HG02970 (cell line): Measurements from ENCODE around the gene FASLG.

Experiments used
- ATAC-seq: cut with Tn5 transposase; IDR thresholded peaks from one replicate; pipeline ENCODE4 v1.9.1; 2021; ENCODE audit warnings: mild to moderate bottlenecking, moderate library complexity, moderate number of reproducible peaks; ENCODE audit not compliant: unreplicated experiment, low FRiP score

Gene FASLG

DNA sequence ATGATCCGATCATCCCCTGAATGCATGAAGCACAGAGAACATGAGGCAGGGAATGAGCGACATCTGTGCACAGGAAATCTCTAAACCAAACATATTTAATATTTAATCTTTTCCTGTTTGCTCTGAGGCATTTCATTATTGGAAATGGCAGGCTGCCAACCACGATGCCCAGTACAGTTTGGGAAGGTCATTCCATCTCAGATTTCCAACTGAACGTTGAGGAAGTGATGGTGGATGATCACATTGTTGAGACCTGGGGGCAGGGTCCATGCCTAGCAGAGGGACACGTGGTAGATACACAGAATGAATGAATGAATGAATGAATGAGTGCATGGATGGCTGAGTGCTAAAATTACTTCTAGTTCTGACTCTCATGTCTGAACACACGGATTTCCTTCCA is 15.9 kb upstream of the FASLG start:
- ATAC-seq, result no peak

DNA sequence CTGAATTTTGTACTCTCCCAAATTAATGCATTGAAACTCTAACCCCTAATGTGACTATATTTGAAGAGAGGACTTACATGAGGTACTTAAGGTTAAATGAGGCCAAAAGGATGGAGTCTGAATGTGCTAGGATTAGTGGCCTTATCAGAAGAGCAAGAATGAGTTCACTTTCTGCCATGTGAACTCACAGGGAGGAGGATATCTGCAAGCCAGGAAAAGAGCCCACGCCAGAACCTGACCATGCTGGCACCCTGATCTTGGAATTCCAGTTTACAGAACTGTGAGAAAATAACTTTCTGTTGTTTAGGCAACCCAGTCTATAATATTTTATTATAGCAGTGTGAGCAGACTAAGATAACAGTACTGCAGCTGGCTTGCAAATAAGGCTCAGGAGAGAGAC is 12.2 kb upstream of the FASLG start:
- no peak for ATAC-seq

GRCh38 chr1:172647110-172647564 is 11.8 kb upstream of the FASLG start:
- ATAC-seq, result no peak

DNA sequence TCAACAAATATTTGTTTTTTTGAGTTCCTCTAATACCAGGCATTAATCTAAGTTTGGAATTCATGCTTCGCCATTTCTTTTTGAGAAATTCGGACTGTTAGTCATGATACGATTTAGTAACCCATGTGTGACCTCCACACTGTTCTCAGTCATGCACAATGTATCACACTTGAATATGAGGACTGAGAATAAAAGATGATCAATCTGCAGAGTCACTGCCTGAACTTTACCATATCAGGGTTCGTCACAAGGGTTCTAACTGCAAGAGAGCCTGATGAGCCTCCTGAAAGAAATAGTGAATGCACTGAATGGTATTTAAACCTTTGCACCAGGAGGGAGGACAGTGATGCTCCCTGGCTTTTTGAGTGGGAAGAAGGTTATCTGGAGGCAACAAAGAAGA is 10.9 kb upstream of the FASLG start:
- ATAC-seq, result no peak

DNA sequence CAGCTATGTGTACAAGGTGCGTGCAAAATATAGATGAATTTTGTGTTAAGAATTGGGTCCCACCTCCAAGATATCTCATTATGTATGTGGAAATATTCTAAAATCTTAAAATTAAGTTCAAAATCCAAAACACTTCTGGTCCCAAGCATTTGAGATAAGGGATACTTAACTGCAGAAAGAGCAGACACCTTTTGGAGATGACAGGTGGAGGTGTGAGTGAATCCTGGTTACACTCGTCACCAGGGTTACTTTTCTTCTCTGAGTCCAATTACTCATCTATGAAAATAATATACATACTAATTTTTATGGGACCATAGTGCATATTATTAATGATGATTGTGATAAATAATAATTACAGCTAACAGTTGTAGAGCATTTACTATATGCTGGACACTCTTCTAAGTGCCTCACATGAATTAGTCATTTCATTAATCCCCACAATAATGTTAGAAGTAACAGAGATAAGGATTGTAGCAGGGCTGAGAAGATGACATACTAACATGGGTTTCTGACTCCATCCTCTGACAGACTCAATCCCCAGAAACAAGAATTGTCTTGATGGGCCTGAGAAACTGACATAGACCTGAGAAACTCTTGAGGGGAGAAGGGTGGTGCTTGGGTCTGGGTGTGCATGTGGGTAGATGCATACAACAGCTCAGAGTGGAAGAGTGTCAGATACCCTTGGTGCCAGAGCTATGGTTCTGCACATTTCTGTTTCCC is 8.3 kb upstream of the FASLG start:
- no peak for ATAC-seq

DNA sequence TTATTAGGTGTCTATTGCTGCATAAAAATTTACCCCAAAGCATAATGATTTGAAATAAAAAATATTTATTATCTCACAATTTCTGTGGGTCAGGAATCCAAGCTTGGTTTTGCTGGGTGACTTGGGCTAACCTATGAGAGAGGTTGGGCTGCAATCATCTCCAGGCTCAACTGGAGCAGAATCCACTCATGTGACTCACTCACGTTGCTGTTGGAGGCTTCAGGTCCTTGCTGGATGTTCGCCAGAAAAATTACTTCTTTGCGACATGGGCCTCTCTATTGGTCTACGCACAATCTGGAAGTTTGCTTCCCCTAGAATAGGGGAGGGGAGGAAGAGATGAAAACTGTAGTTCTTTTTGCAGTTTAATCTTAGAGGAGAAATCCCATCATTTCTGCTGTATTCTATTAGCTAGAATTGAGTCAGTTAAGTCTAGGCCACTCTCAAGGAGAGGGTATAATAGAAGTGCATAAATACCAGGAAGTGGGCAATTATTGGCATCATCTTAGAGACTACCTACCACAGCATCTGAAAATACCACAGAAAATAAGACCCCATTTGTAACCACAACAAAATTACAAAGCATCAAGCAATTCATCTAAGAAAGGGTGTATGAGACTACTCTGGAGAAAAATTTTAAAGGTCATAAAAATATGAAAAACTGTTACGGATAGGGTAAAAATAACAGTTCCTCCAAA is 5.7 kb upstream of the FASLG start:
- no peak for ATAC-seq

- no peak for ATAC-seq
These were observed 4.4 kb upstream of the FASLG start for GRCh38 chr1:172654535-172654934.

DNA sequence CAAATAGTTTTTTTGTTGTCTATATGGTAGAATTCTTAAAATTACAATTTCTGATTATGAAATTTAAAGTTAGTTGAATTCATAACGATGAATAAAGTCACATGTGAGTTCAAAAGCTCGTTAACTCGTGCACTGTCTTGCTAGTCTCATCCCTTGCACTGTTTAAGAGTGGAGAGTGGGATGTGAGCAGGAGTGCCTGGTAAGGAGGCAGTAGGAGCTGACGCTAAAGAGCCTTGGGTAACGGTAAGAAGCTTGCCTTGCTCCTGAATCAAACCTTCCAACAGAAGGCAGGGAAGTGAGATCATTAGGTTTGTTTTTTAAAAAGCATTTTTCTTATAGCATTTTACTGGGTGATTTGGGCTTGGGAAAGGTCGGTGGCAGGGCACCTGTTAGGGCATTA is 2.3 kb upstream of the FASLG start:
- no peak for ATAC-seq

DNA sequence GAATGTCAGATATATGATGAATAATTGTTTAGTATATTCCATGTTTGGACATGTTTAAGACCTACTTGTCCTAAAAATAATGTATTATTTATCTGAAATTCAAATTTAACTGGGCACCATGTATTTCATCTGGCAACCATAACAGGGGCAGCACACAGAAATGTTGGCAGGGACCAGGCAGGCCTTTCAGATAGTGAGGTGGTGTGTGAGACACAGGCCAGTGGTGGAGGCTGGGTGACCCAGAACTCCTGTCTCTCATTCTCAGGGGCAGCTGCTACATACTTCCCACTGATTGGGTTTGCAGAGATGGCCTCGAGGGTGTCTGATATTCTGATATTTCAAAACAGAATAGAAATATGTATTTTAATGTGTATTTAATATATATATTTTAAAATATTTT is 1.3 kb upstream of the FASLG start:
- no peak for ATAC-seq

DNA sequence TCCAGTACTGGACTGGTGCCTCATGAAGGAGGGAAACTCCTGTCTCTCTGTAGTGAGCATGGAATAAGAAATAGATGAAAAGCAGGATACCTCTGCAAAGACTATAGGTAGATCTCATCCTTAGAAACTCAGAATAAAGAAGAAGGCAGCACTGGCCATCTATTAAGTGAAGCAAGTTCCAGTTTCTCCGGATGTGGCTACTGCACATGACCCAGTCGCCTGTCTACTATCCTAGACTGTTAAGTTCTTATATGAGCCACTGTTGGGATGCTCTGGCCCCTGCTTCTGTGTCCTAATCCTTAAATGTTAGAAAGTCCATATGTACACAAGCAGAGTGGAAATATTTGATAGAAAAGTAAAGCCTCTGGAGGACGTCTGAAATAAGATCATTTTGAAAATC is 2.2 kb downstream of the FASLG start:
- no peak for ATAC-seq

DNA sequence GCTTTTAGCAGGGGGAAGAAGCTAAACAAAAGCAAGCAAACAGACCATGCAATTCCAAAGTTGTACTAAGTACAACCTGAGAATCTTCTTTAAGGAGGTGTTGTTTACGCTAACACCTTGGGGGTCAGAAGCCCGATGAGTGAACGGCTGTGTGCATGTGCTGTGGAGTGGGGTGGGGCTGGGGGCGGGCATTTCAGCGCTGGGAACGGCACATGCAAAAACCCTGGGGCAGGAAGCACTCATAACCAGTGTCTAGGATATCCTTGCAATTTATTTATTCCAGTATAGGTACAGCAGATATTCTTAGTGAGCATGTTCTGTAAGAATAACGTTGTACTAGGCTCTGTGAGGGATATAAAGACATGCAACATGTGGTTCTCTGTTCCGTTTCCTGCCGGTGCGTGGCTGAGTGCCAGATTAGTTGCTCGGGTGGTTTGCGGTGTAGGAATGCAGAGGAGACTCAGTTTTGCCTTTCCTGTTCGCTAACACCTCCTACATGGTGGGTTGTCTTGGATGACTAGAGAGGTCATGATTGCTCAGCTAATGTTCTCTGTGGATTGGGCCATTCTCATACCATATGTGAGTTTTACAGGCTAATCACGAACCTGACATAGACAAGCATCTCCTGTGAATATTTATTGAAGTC is 3.7 kb downstream of the FASLG start:
- no peak for ATAC-seq

- no peak for ATAC-seq
These were observed 4.8 kb downstream of the FASLG start for GRCh38 chr1:172663732-172664131.

DNA sequence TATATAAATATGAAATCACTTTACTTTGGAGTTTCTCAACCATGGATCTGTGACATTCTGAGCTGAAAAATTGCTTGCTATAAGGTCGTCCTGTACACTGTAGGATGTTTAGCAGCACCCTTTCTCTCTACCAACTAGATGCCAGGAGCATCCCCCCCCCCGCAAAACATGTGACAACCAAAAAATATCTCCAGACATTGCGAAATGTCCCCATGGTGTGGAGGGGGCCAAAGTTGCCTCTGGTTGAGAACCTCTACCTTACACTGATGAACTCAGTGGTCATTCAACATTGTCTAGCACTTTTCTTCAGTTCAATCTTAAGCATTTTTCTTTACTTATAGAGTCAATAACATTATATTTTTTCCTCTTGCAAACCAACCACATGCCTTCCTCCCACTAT is 9.2 kb downstream of the FASLG start:
- no peak for ATAC-seq

- no peak for ATAC-seq
These were observed 10.1 kb downstream of the FASLG start for GRCh38 chr1:172669011-172669410.

- ATAC-seq, result no peak
These were observed 11.4 kb downstream of the FASLG start for GRCh38 chr1:172670316-172670715.

GRCh38 chr1:172670791-172671190 is 11.9 kb downstream of the FASLG start:
- ATAC-seq, result no peak

GRCh38 chr1:172671591-172671990 is 12.7 kb downstream of the FASLG start:
- no peak for ATAC-seq

DNA sequence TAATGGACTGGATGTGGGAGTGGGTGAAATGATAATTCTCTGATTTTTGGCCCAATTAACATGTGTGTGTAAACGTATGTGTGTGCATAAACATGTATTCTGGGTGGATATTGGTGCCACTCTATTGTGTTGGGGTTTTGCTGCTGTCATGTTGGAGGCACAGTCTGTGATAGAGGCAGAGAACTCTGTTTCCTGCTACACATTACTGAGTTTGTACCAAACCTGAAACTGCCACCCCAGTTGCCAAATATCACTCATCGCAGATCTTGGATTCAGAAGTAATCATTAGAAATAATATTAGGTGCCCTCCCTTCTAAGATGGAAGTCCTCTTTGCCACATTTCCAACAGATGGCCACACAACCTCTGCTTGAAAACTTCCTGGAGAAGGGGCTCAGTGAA is 13.8 kb downstream of the FASLG start:
- no peak for ATAC-seq

DNA sequence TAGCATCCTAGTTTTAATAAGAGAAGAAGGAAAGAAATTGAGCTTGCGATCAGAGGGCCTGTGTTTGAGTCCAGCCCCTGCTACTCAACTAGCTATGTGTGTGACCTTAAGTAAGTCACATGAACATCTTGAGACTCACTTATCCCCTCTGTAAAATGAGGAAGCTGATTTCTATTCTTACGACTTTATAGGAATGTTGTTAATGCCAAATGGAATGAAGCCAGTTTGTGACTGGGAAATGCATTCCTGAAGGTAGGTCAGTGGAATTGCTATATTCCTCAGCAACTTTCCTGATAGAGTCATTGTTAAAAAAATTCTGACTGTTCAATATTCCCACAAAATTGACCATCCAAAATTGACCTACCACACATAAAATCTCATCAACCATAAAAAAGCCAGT is 14.9 kb downstream of the FASLG start:
- ATAC-seq, result no peak

- ATAC-seq, result no peak
These were observed 16.1 kb downstream of the FASLG start for GRCh38 chr1:172674831-172675613.
